Measurements from ENCODE around the gene HSD17B13.
"Not testable (repeated sequence)": the region's sequence is repeated elsewhere in the genome, so short reads cannot be mapped to it uniquely, and the experiment has no call there.

HSD17B13 gene

DNA sequence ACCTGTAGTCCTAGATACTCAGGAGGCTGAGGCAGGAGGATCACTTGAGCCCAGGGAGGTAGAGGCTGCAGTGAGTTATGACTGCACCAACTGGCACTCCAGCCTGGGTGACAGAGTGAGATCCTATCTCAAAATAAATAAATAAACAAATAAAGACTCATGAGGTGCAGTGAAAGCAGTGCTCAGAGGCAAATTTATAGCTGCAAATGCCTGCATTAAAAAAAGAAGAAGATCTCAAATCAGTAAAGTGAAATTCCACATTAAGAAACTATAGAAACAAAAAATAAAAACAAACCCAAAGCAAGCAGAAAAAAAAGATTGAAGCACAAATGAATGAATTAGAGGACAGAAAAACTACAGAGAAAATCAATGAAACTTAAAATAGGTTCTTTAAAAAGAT is 22.5 kb upstream of the HSD17B13 start:
- TF ChIP-seq PPARA (CRISPR knock-in tag; IDR thresholded peaks at IDR 0.05; ENCODE audit: borderline replicate concordance) = no peak
- TF ChIP-seq ZNF70 (CRISPR knock-in tag; IDR thresholded peaks at IDR 0.05) = no peak
- no peak for TF ChIP-seq CSDC2 (CRISPR knock-in tag; IDR thresholded peaks at IDR 0.05)
- TF ChIP-seq, protein P1, sequence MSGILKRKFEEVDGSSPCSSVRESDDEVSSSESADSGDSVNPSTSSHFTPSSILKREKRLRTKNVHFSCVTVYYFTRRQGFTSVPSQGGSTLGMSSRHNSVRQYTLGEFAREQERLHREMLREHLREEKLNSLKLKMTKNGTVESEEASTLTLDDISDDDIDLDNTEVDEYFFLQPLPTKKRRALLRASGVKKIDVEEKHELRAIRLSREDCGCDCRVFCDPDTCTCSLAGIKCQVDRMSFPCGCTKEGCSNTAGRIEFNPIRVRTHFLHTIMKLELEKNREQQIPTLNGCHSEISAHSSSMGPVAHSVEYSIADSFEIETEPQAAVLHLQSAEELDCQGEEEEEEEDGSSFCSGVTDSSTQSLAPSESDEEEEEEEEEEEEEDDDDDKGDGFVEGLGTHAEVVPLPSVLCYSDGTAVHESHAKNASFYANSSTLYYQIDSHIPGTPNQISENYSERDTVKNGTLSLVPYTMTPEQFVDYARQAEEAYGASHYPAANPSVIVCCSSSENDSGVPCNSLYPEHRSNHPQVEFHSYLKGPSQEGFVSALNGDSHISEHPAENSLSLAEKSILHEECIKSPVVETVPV (CRISPR knock-in tag; IDR thresholded peaks at IDR 0.05) = no peak
- no peak for ATAC-seq

DNA sequence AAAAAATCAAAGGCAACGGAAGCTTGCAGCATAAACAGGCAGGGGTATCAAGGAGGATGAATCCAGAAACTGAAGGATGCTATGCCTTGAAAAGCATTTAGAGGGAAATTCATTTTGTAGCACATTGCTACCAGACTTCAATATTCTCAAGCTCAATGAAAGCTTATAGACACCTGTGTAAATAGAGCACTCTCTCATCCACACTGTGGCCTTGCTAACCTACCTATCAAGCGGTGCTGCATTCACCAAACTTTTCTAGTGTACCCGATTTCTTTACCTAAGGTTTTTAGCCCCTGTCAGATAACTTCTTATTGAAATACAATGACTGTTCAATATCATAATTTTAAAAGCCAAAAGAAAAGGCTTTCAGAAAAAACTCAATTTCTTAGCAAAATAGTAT is 20.2 kb upstream of the HSD17B13 start:
- no peak for ATAC-seq
- no peak for TF ChIP-seq RARB (CRISPR knock-in tag; IDR thresholded peaks at IDR 0.05)
- no peak for TF ChIP-seq TCF4 (CRISPR knock-in tag; IDR thresholded peaks at IDR 0.05; ENCODE audit: borderline replicate concordance)
- TF ChIP-seq PPARA (CRISPR knock-in tag; IDR thresholded peaks at IDR 0.05; ENCODE audit: borderline replicate concordance) = no peak
- TF ChIP-seq PATZ1 (CRISPR knock-in tag; IDR thresholded peaks at IDR 0.05; ENCODE audit: borderline replicate concordance) = no peak
- TF ChIP-seq SNAI2 (CRISPR knock-in tag; IDR thresholded peaks at IDR 0.05) = no peak
- TF ChIP-seq, protein P2, sequence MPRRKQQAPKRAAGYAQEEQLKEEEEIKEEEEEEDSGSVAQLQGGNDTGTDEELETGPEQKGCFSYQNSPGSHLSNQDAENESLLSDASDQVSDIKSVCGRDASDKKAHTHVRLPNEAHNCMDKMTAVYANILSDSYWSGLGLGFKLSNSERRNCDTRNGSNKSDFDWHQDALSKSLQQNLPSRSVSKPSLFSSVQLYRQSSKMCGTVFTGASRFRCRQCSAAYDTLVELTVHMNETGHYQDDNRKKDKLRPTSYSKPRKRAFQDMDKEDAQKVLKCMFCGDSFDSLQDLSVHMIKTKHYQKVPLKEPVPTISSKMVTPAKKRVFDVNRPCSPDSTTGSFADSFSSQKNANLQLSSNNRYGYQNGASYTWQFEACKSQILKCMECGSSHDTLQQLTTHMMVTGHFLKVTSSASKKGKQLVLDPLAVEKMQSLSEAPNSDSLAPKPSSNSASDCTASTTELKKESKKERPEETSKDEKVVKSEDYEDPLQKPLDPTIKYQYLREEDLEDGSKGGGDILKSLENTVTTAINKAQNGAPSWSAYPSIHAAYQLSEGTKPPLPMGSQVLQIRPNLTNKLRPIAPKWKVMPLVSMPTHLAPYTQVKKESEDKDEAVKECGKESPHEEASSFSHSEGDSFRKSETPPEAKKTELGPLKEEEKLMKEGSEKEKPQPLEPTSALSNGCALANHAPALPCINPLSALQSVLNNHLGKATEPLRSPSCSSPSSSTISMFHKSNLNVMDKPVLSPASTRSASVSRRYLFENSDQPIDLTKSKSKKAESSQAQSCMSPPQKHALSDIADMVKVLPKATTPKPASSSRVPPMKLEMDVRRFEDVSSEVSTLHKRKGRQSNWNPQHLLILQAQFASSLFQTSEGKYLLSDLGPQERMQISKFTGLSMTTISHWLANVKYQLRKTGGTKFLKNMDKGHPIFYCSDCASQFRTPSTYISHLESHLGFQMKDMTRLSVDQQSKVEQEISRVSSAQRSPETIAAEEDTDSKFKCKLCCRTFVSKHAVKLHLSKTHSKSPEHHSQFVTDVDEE (CRISPR knock-in tag; IDR thresholded peaks at IDR 0.05) = no peak
- no peak for TF ChIP-seq ZC3H10 (CRISPR knock-in tag; IDR thresholded peaks at IDR 0.05)
- TF ChIP-seq, protein P1 (CRISPR knock-in tag; IDR thresholded peaks at IDR 0.05) = no peak
- TF ChIP-seq ZFP30 (CRISPR knock-in tag; IDR thresholded peaks at IDR 0.05) = no peak
- no peak for TF ChIP-seq ZFP3 (CRISPR knock-in tag; IDR thresholded peaks at IDR 0.05)
- TF ChIP-seq POU6F1 (CRISPR knock-in tag; IDR thresholded peaks at IDR 0.05; ENCODE audit: borderline replicate concordance, low read depth) = no peak
- TF ChIP-seq ESRRG (CRISPR knock-in tag; IDR thresholded peaks at IDR 0.05) = no peak
- TF ChIP-seq GLIS3 (CRISPR knock-in tag; IDR thresholded peaks at IDR 0.05) = no peak
- no peak for TF ChIP-seq ARNTL (CRISPR knock-in tag; IDR thresholded peaks at IDR 0.05; ENCODE audit: borderline replicate concordance, low read depth)
- no peak for TF ChIP-seq ZNF70 (CRISPR knock-in tag; IDR thresholded peaks at IDR 0.05)
- TF ChIP-seq CREB5 (CRISPR knock-in tag; IDR thresholded peaks at IDR 0.05; ENCODE audit: low read depth) = no peak
- no peak for TF ChIP-seq BACH2 (CRISPR knock-in tag; IDR thresholded peaks at IDR 0.05; ENCODE audit: borderline replicate concordance)

- not testable (repeated sequence) for ATAC-seq
Observed at GRCh38 chr4:87341954-87342635, 19.4 kb upstream of the HSD17B13 start.
